ENCODE results near the gene TCF7L2.

TCF7L2 gene

DNA sequence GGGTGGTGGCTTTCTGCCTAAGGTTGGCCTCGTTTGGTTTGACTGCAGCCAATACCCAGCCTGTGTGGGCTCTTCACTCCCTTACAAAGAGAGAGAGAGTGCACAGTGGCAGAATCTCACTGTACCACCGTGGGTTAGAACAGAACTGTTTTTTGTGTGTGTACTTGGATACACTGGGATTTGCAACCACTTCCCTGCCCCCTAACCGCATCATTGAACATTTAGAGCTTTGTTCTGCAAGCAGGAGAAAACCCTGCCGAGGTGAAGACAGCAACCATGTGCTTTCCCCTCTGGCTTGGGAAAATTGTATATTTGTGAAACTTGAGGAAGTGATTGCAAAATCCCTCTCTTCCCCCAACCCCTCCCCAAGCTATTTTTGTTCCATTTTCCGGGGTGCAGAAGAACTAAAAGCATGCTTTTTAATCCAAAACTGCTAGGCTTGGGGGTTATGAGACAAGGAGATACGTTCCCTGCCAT lies 201.2 kb downstream of the TCF7L2 start:
- DNase-seq (ENCODE audit: low read depth) = no peak
- H3K4me3 ChIP-seq (ENCODE audit: low read depth, low read length) = no peak overlapping the region

DNA sequence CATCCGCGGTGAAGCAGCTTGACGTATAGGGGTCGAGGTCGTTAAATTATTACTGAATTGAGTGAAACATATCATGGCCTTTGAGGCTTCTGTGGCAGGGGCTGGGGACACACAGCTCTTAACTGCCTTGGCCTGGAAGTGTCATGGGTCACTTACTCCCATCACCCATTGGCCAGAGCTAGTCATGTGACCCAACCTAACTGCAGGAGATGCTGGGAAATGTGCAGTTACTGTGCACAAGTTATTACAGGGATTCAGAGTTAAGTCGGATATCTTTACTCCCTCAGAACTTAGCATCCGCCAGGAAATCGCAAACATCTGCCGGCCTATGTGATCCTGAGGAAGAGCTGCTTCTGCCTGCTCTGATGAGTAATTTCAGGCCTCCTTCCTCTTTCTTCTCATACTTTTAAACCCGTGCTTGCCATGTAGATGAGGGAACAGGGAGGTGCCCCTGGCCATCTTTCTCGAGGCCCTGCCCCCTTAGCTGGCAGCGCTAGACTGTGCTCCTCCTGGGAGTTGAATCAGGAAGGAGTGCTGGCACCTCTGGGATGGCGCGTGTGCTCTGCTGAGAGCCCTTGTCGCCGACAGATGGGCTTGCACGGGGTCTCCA lies 203.6 kb downstream of the TCF7L2 start:
- DNase-seq (ENCODE audit: low read depth) = no peak
- no peak overlapping the region for H3K4me3 ChIP-seq (ENCODE audit: low read depth, low read length)

DNA sequence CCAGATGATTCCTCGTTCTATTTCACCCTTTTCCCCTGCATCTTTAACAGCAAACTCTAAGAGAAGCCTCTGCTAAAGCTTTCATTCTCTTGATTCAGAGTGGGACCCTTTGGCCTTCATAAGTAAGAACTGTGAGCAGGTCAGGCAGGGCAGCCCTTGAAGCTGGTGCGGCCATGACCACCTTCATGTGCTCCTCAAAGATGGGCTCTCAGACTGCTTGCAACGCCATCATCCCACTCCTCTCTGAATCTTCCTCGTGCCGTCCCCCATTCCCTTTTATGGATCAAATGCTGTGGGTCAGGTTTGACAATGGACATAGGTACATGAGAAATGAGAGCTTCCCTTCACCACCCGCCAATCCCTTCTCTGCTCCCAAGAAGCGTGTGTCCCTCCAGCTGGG lies 207.4 kb downstream of the TCF7L2 start:
- no peak for DNase-seq (ENCODE audit: low read depth)
- H3K4me3 ChIP-seq (ENCODE audit: low read depth, low read length) = no peak overlapping the region

DNA sequence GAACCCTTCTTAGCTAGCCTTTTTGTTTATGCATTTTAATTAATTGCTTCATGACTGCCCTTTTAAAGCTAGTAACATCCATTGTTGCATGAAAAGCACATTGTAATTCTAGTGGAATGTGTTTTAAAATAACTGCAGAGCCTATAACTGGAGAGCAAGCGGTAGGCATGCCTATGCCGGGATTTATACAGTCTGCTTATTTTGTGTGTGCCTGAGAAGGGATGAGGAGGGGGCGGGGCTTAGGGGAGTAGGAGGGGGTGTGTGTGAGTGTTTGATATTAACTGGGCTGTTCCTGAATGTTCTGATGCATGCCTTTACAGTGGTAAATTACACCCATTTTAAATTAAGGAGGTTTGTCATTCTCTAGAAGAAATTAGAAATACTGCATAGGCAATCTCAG lies 208.1 kb downstream of the TCF7L2 start:
- no peak for DNase-seq (ENCODE audit: low read depth)

DNA sequence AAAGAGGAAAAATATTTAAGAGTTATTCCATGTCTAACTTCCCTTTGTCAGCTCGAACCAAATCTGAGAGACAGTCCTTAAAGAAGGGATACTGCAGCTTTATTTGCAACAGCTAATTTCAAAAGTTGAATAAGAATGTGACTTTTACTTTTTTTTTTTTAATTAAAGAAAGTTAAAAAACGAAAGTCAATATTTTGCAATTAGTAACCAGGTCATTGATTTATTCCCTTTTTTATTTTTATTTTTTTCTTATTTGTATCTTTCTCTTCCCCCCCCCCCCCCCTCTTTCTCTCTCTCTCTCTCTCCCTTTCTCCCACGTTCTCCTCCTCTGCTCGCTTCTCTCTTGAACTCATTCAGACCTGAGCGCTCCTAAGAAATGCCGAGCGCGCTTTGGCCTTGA lies 209.5 kb downstream of the TCF7L2 start:
- DNase-seq (ENCODE audit: low read depth) = no peak
- no peak overlapping the region for H3K4me3 ChIP-seq (ENCODE audit: low read depth, low read length)

More for the DNA sequence above, 208.1 kb downstream of the TCF7L2 start:
- no peak overlapping the region for H3K4me3 ChIP-seq (ENCODE audit: low read depth, low read length)

DNA sequence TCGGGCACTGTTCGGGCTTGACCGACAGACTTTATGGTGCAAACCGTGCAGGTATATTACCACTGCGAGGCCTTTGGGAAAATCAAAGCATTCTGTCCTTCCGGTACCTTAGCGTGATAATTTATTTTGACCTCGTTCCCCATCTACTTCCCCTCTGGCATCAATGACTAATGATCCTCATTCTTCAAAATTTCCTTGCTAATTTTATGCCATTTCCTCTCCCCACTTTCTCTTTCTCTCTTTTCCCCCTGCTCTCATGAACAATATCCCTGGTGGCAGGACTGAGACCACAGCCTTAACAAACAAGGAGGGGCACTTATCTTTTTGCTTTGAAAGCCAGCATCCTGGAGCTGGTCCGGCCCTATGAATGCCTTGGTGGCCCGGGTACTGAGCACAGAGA lies 210.6 kb downstream of the TCF7L2 start:
- no peak overlapping the region for H3K4me3 ChIP-seq (ENCODE audit: low read depth, low read length)

DNA sequence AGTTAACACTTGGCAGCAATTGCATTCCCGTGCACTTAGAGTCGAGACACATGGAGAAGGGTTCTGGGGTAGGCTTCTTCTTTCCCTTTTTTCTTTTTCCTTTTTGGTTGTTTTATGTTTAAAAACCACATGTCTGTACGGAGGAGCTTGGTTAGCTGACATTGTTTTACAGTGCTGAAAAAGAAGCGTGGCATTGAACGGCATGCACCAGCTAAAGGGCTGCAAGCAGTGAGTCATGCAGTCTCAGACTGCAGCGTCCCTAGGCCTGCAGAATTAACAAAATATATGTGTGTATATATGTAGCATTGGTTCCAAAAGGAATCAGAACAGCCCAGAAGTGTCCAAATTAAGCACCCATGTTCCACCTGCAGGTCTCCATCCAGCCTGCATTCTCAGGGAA lies 211.0 kb downstream of the TCF7L2 start:
- H3K4me3 ChIP-seq (ENCODE audit: low read depth, low read length) = no peak overlapping the region
- no peak for DNase-seq (ENCODE audit: low read depth)

More for the DNA sequence above, 210.6 kb downstream of the TCF7L2 start:
- no peak for DNase-seq (ENCODE audit: low read depth)

DNA sequence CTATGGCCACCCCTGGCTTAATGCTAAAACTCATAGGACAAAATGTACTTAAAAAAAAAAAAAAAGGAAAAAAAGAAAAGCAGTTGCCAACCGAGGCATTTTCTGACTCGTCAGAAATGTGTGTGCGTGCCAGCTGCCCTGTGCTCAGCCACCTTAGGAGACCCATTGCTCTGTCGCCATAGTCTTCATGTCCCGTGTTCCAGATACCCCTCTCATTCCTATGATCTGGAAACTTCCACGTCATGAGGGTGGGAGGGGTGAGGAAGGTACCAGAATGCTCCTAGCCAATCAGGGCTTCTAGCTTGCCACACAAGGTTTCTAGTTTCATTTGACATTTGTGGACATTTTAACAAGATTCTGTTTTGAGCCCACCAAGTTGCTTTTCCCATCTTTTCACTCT lies 212.9 kb downstream of the TCF7L2 start:
- no peak for DNase-seq (ENCODE audit: low read depth)
- no peak overlapping the region for H3K4me3 ChIP-seq (ENCODE audit: low read depth, low read length)

DNA sequence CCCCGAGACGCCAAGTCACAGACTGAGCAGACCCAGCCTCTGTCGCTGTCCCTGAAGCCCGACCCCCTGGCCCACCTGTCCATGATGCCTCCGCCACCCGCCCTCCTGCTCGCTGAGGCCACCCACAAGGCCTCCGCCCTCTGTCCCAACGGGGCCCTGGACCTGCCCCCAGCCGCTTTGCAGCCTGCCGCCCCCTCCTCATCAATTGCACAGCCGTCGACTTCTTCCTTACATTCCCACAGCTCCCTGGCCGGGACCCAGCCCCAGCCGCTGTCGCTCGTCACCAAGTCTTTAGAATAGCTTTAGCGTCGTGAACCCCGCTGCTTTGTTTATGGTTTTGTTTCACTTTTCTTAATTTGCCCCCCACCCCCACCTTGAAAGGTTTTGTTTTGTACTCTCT lies 215.6 kb downstream of the TCF7L2 start:
- DNase-seq (ENCODE audit: low read depth) = no peak

DNA sequence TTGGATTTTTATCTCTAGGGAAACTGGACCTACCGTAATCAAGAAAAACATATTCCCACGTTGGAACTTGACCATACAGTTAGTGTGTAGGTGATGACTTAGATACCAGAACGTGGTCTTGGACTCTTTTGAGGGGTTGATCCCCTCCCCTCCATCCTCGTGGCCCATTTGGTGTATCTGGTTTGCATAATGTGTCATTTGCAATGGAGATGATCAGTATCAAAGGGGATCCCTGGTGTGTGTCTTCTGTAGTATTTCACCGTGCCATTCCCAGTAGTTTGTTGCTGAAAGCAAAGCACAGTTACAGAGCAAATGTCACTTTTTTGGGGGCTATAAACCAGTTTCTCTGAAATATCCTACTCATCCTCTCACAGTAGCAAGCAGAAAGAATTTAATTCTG lies 217.7 kb downstream of the TCF7L2 start:
- no peak for DNase-seq (ENCODE audit: low read depth)
- H3K4me3 ChIP-seq (ENCODE audit: low read depth, low read length) = no peak overlapping the region

More for the DNA sequence above, 215.6 kb downstream of the TCF7L2 start:
- no peak overlapping the region for H3K4me3 ChIP-seq (ENCODE audit: low read depth, low read length)

DNA sequence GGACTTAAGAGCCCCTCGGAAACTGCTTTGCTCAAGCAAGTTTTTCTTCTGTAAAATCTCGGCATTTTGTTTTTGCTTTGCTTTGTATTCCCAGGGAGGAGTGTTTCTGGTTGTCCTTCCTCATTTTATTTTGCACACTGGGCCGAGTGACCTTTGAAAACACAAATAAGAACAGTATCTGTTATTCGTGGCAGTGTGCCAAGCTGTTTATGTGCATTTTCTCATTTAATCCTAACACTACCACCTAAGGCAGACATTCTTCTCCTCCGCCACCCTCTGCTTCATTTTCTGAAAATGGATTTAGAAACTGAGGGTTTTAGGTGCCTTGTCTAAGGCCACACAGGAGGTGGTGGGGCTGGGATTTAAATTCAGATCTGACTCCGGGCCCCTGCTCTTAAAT lies 218.5 kb downstream of the TCF7L2 start:
- no peak overlapping the region for H3K4me3 ChIP-seq (ENCODE audit: low read depth, low read length)
- DNase-seq (ENCODE audit: low read depth) = no peak

DNA sequence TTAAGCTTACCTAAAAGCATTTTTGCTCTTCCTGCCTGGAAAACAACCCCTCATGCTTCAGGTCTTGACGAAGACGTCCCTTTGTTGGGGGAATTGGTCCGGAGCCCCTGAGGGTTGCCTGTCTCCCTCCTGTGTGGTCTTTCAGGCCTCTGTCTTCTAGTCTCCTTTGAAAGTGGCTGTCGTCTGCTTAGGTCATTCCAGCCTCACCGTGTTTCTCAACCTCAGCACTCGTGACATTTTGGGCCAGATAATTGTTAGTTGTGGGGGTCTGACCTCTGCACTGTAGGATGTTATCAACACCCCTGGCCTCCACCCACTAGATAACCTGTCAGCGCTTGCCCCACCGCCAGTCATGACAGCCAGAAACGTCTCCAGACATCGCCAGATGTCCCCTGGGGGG lies 219.1 kb downstream of the TCF7L2 start:
- H3K4me3 ChIP-seq (ENCODE audit: low read depth, low read length) = no peak overlapping the region
- no peak for DNase-seq (ENCODE audit: low read depth)

DNA sequence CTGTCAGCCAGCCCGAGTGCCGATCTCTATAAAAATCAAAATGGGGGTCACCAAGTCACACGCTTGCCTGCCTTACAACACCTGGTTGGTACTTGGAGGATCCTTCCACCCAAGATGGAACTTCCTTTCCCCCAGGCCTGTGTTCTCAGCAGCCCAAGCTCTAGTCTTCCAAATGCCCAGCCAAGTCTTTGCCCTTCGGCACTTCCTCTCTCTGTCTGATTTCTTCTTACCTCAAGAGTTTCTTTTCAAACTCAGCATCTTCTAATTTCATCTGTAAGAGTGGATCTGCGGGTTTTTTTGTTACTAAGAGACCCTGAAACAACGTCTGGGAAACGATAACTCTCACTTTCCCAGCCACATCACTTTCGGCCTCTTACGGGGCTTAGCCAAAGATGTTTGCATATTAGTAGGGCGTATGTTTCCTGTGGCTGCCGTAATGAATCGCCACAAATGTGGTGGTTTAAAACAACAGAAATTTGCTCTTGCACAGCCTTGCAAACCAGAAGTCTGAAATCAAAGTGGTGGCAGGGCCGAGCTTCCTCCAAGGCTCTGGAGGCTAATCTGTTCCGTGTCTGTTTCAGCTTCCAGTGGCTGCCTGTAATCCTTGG lies 219.9 kb downstream of the TCF7L2 start:
- DNase-seq (ENCODE audit: low read depth) = no peak
- H3K4me3 ChIP-seq (ENCODE audit: low read depth, low read length) = no peak overlapping the region

DNA sequence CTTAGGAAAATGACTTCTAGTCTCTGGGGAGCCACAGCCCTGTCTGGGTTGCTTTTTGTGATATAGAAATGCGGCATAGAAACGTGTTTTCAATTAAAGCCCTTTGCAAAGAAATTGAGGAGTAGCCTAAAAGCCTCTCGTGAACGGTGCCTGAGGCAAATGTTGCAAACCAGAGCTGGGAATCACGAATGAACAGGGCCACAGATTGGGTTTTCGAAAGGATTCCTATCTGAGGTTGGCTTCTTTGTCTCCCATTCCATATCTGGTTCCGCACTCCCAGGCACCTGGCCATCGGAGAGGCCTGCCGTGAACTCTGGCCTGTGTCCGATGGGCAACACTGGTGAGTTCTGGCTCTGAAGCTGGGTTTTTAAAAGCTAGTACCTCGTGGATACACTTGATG lies 221.6 kb downstream of the TCF7L2 start:
- DNase-seq (ENCODE audit: low read depth) = no peak
- no peak overlapping the region for H3K4me3 ChIP-seq (ENCODE audit: low read depth, low read length)

DNA sequence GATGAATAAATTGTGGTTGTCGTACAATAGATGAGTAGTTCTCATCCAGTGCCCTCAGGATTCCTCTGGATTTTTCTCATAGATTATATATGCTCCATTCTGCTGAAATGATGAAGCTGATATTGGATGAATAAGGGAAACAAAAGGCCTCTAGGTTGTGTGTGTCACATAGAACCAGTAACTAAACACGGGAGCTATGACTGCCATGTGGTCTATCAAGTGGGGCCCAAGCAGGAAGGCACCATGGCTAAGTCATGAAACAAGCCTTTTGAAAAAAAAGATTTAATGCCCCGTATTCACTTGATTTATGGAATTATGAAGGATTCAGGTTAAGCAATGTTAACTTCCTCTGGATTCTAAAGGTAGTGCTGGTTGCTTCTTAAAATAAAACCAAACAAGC lies 225.1 kb downstream of the TCF7L2 start:
- DNase-seq (ENCODE audit: low read depth) = no peak
- no peak overlapping the region for H3K4me3 ChIP-seq (ENCODE audit: low read depth, low read length)

DNA sequence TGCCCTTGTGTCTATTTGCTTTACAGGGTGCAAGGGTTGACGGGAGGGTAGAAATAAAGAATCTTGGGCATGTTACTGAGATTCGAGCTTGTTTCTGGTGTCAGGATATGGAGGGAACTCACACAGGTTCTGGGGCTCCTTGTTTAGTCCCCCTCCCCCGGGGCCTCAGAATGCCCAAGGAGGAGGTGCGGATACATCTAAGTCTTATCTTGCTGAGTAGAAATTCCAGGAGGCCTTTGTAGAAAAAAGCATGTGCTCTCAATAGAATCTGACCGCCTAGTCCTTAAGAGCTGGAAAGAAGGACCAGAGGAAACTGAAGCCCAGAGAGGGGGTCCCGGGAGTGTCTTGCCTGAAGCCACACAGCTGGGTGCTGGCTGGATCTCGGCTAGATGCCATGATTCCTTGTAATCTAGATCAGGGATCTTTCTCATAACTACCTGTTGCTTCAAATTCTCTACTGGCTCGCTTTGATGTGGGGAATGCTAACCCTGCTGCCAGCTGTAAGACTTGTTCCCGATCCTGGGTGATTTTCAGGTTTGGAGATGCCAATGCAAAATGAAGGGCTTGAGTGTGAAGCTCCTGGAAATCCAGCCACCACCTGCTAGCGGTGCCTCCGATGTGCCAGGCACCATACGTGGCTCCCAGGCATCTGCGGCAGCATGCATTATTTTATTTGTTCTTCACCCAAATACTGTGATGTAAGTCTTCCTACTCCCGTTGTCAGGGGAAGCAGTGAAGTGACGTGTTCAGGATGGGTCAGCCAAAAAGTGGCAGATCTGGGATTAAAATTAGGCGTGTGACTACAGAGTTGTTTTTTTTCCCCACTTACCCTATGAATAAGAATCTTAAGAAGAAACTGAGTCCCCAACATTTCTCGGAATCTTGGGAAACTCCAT lies 226.0 kb downstream of the TCF7L2 start:
- DNase-seq (ENCODE audit: low read depth) = no peak
- no peak overlapping the region for H3K4me3 ChIP-seq (ENCODE audit: low read depth, low read length)

DNA sequence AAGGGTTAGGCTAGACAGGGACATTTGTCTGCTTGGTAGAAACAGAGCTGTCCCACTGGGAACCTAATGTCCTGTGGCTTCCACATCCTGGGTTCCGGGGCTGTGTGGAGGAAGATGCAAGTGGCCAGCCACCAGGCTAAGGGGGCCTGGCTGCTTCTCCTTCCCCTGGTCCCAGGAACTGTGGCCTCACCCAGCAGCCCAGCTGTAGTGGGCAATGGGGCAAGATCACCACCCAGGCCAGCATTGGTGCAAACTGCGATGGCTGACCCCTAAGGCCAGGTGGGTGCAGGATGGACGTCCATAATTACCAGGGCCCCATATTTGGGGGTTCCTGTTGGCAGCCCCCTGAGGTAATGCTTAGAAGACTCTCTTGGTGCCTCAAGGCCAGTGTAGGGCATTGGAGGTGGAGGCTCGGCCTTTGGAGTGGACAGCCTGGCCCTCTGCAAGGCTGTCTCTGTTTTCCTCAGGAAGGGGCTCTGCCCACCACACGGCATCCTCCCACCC lies 226.7 kb downstream of the TCF7L2 start:
- no peak for DNase-seq (ENCODE audit: low read depth)
- no peak overlapping the region for H3K4me3 ChIP-seq (ENCODE audit: low read depth, low read length)

DNA sequence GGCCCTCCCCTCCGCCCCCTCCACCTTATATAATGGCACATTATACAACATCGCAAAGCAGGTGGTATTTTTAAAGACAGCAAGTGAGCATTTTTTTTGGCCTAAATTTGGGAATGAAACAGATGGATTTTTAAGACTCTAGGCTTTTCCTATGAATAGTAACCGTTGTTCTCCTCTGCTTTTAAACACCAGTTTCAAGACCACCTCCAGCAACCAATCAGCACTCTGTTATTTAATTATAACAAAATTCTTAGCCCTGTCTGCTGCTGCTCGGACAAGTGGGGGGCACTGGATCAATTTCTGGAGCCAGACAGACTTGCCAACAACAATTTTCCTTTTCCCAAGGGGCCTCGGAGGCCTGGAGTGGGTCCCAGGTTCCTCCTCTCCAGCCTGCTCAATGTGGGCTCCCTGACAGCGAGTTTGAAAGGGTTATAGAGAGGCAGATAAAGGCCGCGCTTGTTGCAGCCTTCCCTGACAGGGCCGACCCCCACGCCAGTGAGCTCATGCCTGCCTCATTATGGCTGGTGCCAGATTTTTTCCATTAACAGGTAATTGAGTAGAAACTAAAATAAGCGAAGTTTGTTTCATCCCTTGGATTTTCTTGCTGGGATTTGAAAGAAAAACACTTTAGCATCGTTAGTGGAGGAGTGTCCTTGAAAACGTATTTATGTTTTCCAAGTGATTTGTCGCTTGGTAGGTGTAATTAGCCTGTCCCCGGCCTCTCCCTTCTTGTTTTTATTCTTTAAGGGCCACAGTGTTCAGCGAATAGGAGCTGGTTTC lies 227.3 kb downstream of the TCF7L2 start:
- H3K4me3 ChIP-seq (ENCODE audit: low read depth, low read length) = no peak overlapping the region
- no peak for DNase-seq (ENCODE audit: low read depth)

DNA sequence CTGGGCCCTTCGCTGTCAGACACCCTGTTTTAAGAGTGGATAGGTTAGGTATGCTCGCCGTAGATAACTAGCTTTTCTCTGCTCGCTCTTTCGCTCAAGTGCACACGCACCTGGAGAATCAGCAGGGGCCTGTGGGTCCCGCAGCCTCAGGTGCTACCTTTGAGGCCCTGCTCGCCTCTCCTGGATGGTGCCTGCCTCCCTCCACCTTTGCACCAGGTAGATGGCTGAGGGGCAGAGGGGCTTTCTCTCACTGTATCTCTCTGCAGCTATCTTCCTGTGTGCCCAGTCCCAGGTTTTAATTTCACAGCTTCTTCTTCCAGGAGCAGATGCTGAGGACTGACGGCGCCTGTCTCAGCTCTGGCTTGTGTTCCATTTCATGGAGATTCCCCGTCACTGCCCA lies 227.9 kb downstream of the TCF7L2 start:
- DNase-seq (ENCODE audit: low read depth) = no peak
- H3K4me3 ChIP-seq (ENCODE audit: low read depth, low read length) = no peak overlapping the region

DNA sequence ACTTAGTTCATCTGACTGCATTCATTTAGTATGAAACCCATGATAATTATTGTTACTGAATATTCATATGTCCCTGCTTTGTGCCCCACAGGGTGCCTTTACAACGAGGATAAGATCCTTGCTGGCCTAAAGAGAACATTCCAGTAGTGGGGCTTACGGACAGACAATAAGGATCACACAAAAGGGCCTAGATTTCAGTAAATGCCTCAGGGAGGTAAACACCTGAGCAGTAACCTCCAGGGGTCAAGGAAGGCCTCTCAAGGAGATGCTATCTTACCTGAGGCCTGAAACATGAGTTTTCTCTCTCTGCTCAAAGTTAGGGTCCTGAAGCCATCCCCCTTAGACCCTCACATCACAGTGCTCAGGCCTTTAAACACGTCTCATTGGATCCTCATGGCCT lies 228.7 kb downstream of the TCF7L2 start:
- H3K4me3 ChIP-seq (ENCODE audit: low read depth, low read length) = no peak overlapping the region
- DNase-seq (ENCODE audit: low read depth) = no peak

Data from skeletal muscle cell (primary cell).